ENCODE results near the gene NR4A1.

GRCh38 chr12:52011602-52012214 lies 39.5 kb upstream of the NR4A1 start:
- TF ChIP-seq CTCF (IDR thresholded peaks at IDR 0.05; ENCODE audit: low read depth, low read length, poor library complexity, severe bottlenecking): no peak
- no peak for TF ChIP-seq EZH2phosphoT487 (IDR thresholded peaks at IDR 0.05; ENCODE audit: borderline replicate concordance, low read length)

Measured in DOHH2 (cell line).